ENCODE measurements around the gene RPL19. TPM values are rescaled to one million over a fixed set of nuclear protein-coding genes. Genes with fewer than 3 reads are reported as not detected.

The RPL19 gene
- total RNA-seq, 2 donors from 2014 or later = 1,458 to 1,831 TPM

- Histone ChIP-seq H3K4me1 (peaks cover 0 to 33% of the 10 kb centered on the region in 2 donors), H3K36me3 (peaks cover 42% of the 10 kb centered on the region), H3K9me3 (no peaks in the 10 kb centered on the region), H3K27me3 (no peaks in the 10 kb centered on the region), H3K4me3 (no peak overlapping the region), H3K27ac (no peak overlapping the region)
- no peak for DNase-seq (ENCODE audit: low spot score)
- TF ChIP-seq CTCF (IDR thresholded peaks at IDR 0.05) = no peak
Measured at GRCh38 chr17:39204245-39204644, 4.2 kb downstream of the RPL19 start.

GRCh38 chr17:39205112-39205526 lies 5.0 kb downstream of the RPL19 start:
- Histone ChIP-seq H3K27ac (no peak overlapping the region), H3K4me1 (peaks cover 0 to 39% of the 10 kb centered on the region in 2 donors), H3K36me3 (peaks cover 42% of the 10 kb centered on the region), H3K27me3 (no peaks in the 10 kb centered on the region), H3K9me3 (no peaks in the 10 kb centered on the region), H3K4me3 (no peak overlapping the region)
- TF ChIP-seq CTCF (IDR thresholded peaks at IDR 0.05) = no peak
- no peak for DNase-seq (ENCODE audit: low spot score)

- Histone ChIP-seq H3K9me3 (no peaks in the 10 kb centered on the region), H3K4me1 (peaks cover 0 to 31% of the 10 kb centered on the region in 2 donors), H3K27me3 (no peaks in the 10 kb centered on the region), H3K27ac (no peak overlapping the region), H3K4me3 (no peak overlapping the region), H3K36me3 (peaks cover 22% of the 10 kb centered on the region)
- no peak for DNase-seq (ENCODE audit: low spot score)
- no peak for TF ChIP-seq CTCF (IDR thresholded peaks at IDR 0.05)
Measured at GRCh38 chr17:39208136-39208535, 8.1 kb downstream of the RPL19 start.

GRCh38 chr17:39208893-39209292 lies 8.8 kb downstream of the RPL19 start:
- H3K4me3 ChIP-seq = no peak overlapping the region
- no peak for DNase-seq (ENCODE audit: low spot score)

GRCh38 chr17:39209317-39210092 lies 9.4 kb downstream of the RPL19 start:
- peak; percentile 73 for DNase-seq (ENCODE audit: low spot score)
- H3K36me3 ChIP-seq = peaks cover 8% of the 10 kb centered on the region
- H3K27me3 ChIP-seq = no peaks in the 10 kb centered on the region
- peaks cover 0 to 31% of the 10 kb centered on the region in 2 donors for H3K4me1 ChIP-seq
- no peaks in the 10 kb centered on the region for H3K9me3 ChIP-seq
- TF ChIP-seq CTCF (IDR thresholded peaks at IDR 0.05) = no peak
- H3K4me3 ChIP-seq = peak overlapping the region; percentile 35 to 47
- peak overlapping the region; percentile 58 to 74 for H3K27ac ChIP-seq

More at GRCh38 chr17:39208893-39209292, 8.8 kb downstream of the RPL19 start:
- TF ChIP-seq CTCF (IDR thresholded peaks at IDR 0.05) = no peak
- Histone ChIP-seq H3K36me3 (peaks cover 14% of the 10 kb centered on the region), H3K4me1 (peaks cover 0 to 31% of the 10 kb centered on the region in 2 donors), H3K9me3 (no peaks in the 10 kb centered on the region), H3K27me3 (no peaks in the 10 kb centered on the region), H3K27ac (peak overlapping the region; percentile 58 to 74)
